ENCODE results near the gene HIPK3.

Gene HIPK3

GRCh38 chr11:33387581-33387980 lies 130.4 kb downstream of the HIPK3 start:
- no peak overlapping the region for H3K4me3 ChIP-seq (ENCODE audit: low read depth in 1 of 5, low read length in 5 of 5)
- H3K36me3 ChIP-seq (ENCODE audit: control insufficient read depth in 5 of 5, insufficient read depth in 5 of 5, low read length in 5 of 5): no peaks in the 10 kb centered on the region
- peaks cover 0 to 5% (median 0%) of the 10 kb centered on the region in 5 donors for H3K9me3 ChIP-seq (ENCODE audit: control insufficient read depth in 5 of 5, low read length in 5 of 5)
- no peaks in the 10 kb centered on the region for H3K4me1 ChIP-seq (ENCODE audit: control insufficient read depth in 5 of 5, insufficient read depth in 5 of 5, low read length in 5 of 5)
- no peak overlapping the region for H3K27ac ChIP-seq (ENCODE audit: low read depth, low read length)
- no peak overlapping the region for H3K9ac ChIP-seq (ENCODE audit: low read length in 5 of 5)
- no peaks in the 10 kb centered on the region for H3K27me3 ChIP-seq (ENCODE audit: control insufficient read depth in 5 of 5, insufficient read depth in 4 of 5, low read length in 5 of 5)

- H3K9me3 ChIP-seq (ENCODE audit: control insufficient read depth in 5 of 5, low read length in 5 of 5): peaks cover 0 to 5% (median 0%) of the 10 kb centered on the region in 5 donors
- H3K27me3 ChIP-seq (ENCODE audit: control insufficient read depth in 5 of 5, insufficient read depth in 4 of 5, low read length in 5 of 5): no peaks in the 10 kb centered on the region
- no peak overlapping the region for H3K9ac ChIP-seq (ENCODE audit: low read length in 5 of 5)
- no peaks in the 10 kb centered on the region for H3K36me3 ChIP-seq (ENCODE audit: control insufficient read depth in 5 of 5, insufficient read depth in 5 of 5, low read length in 5 of 5)
- H3K27ac ChIP-seq (ENCODE audit: low read depth, low read length): no peak overlapping the region
- no peak overlapping the region for H3K4me3 ChIP-seq (ENCODE audit: low read depth in 1 of 5, low read length in 5 of 5)
- no peaks in the 10 kb centered on the region for H3K4me1 ChIP-seq (ENCODE audit: control insufficient read depth in 5 of 5, insufficient read depth in 5 of 5, low read length in 5 of 5)
Observed at GRCh38 chr11:33387996-33388395, 130.8 kb downstream of the HIPK3 start.

GRCh38 chr11:33388793-33389525 lies 131.8 kb downstream of the HIPK3 start:
- Histone ChIP-seq H3K27ac (ENCODE audit: low read depth, low read length) (no peak overlapping the region), H3K4me3 (ENCODE audit: low read depth in 1 of 5, low read length in 5 of 5) (no peak overlapping the region), H3K27me3 (ENCODE audit: control insufficient read depth in 5 of 5, insufficient read depth in 4 of 5, low read length in 5 of 5) (no peaks in the 10 kb centered on the region), H3K4me1 (ENCODE audit: control insufficient read depth in 5 of 5, insufficient read depth in 5 of 5, low read length in 5 of 5) (no peaks in the 10 kb centered on the region), H3K9ac (ENCODE audit: low read length in 5 of 5) (no peak overlapping the region), H3K9me3 (ENCODE audit: control insufficient read depth in 5 of 5, low read length in 5 of 5) (peaks cover 0 to 5% (median 0%) of the 10 kb centered on the region in 5 donors), H3K36me3 (ENCODE audit: control insufficient read depth in 5 of 5, insufficient read depth in 5 of 5, low read length in 5 of 5) (no peaks in the 10 kb centered on the region)

GRCh38 chr11:33389635-33390034 lies 132.5 kb downstream of the HIPK3 start:
- Histone ChIP-seq H3K4me3 (ENCODE audit: low read depth in 1 of 5, low read length in 5 of 5) (no peak overlapping the region), H3K27ac (ENCODE audit: low read depth, low read length) (no peak overlapping the region), H3K9ac (ENCODE audit: low read length in 5 of 5) (no peak overlapping the region)

GRCh38 chr11:33390944-33391892 lies 134.0 kb downstream of the HIPK3 start:
- Histone ChIP-seq H3K36me3 (ENCODE audit: control insufficient read depth in 5 of 5, insufficient read depth in 5 of 5, low read length in 5 of 5) (no peaks in the 10 kb centered on the region), H3K4me3 (ENCODE audit: low read depth in 1 of 5, low read length in 5 of 5) (no peak overlapping the region), H3K27ac (ENCODE audit: low read depth, low read length) (no peak overlapping the region), H3K27me3 (ENCODE audit: control insufficient read depth in 5 of 5, insufficient read depth in 4 of 5, low read length in 5 of 5) (no peaks in the 10 kb centered on the region), H3K4me1 (ENCODE audit: control insufficient read depth in 5 of 5, insufficient read depth in 5 of 5, low read length in 5 of 5) (no peaks in the 10 kb centered on the region), H3K9ac (ENCODE audit: low read length in 5 of 5) (no peak overlapping the region), H3K9me3 (ENCODE audit: control insufficient read depth in 5 of 5, low read length in 5 of 5) (no peaks in the 10 kb centered on the region)

More at GRCh38 chr11:33389635-33390034, 132.5 kb downstream of the HIPK3 start:
- H3K9me3 ChIP-seq (ENCODE audit: control insufficient read depth in 5 of 5, low read length in 5 of 5): peaks cover 0 to 5% (median 0%) of the 10 kb centered on the region in 5 donors
- H3K4me1 ChIP-seq (ENCODE audit: control insufficient read depth in 5 of 5, insufficient read depth in 5 of 5, low read length in 5 of 5): no peaks in the 10 kb centered on the region
- H3K27me3 ChIP-seq (ENCODE audit: control insufficient read depth in 5 of 5, insufficient read depth in 4 of 5, low read length in 5 of 5): no peaks in the 10 kb centered on the region
- no peaks in the 10 kb centered on the region for H3K36me3 ChIP-seq (ENCODE audit: control insufficient read depth in 5 of 5, insufficient read depth in 5 of 5, low read length in 5 of 5)

- H3K9ac ChIP-seq (ENCODE audit: low read length in 5 of 5): no peak overlapping the region
- H3K27ac ChIP-seq (ENCODE audit: low read depth, low read length): no peak overlapping the region
- no peak overlapping the region for H3K4me3 ChIP-seq (ENCODE audit: low read depth in 1 of 5, low read length in 5 of 5)
- H3K27me3 ChIP-seq (ENCODE audit: control insufficient read depth in 5 of 5, insufficient read depth in 4 of 5, low read length in 5 of 5): no peaks in the 10 kb centered on the region
- H3K9me3 ChIP-seq (ENCODE audit: control insufficient read depth in 5 of 5, low read length in 5 of 5): no peaks in the 10 kb centered on the region
- H3K36me3 ChIP-seq (ENCODE audit: control insufficient read depth in 5 of 5, insufficient read depth in 5 of 5, low read length in 5 of 5): no peaks in the 10 kb centered on the region
- H3K4me1 ChIP-seq (ENCODE audit: control insufficient read depth in 5 of 5, insufficient read depth in 5 of 5, low read length in 5 of 5): no peaks in the 10 kb centered on the region
Observed at GRCh38 chr11:33391893-33392251, 134.7 kb downstream of the HIPK3 start.

GRCh38 chr11:33394431-33395109 lies 137.4 kb downstream of the HIPK3 start:
- no peaks in the 10 kb centered on the region for H3K27me3 ChIP-seq (ENCODE audit: control insufficient read depth in 5 of 5, insufficient read depth in 4 of 5, low read length in 5 of 5)
- H3K36me3 ChIP-seq (ENCODE audit: control insufficient read depth in 5 of 5, insufficient read depth in 5 of 5, low read length in 5 of 5): no peaks in the 10 kb centered on the region
- no peak overlapping the region for H3K4me3 ChIP-seq (ENCODE audit: low read depth in 1 of 5, low read length in 5 of 5)
- no peaks in the 10 kb centered on the region for H3K4me1 ChIP-seq (ENCODE audit: control insufficient read depth in 5 of 5, insufficient read depth in 5 of 5, low read length in 5 of 5)
- no peak overlapping the region for H3K9ac ChIP-seq (ENCODE audit: low read length in 5 of 5)
- H3K9me3 ChIP-seq (ENCODE audit: control insufficient read depth in 5 of 5, low read length in 5 of 5): no peaks in the 10 kb centered on the region
- no peak overlapping the region for H3K27ac ChIP-seq (ENCODE audit: low read depth, low read length)

- H3K27ac ChIP-seq (ENCODE audit: low read depth, low read length): no peak overlapping the region
- no peaks in the 10 kb centered on the region for H3K36me3 ChIP-seq (ENCODE audit: control insufficient read depth in 5 of 5, insufficient read depth in 5 of 5, low read length in 5 of 5)
- no peak overlapping the region for H3K9ac ChIP-seq (ENCODE audit: low read length in 5 of 5)
- no peak overlapping the region for H3K4me3 ChIP-seq (ENCODE audit: low read depth in 1 of 5, low read length in 5 of 5)
- no peaks in the 10 kb centered on the region for H3K4me1 ChIP-seq (ENCODE audit: control insufficient read depth in 5 of 5, insufficient read depth in 5 of 5, low read length in 5 of 5)
- no peaks in the 10 kb centered on the region for H3K9me3 ChIP-seq (ENCODE audit: control insufficient read depth in 5 of 5, low read length in 5 of 5)
- H3K27me3 ChIP-seq (ENCODE audit: control insufficient read depth in 5 of 5, insufficient read depth in 4 of 5, low read length in 5 of 5): no peaks in the 10 kb centered on the region
Observed at GRCh38 chr11:33396361-33396760, 139.2 kb downstream of the HIPK3 start.

GRCh38 chr11:33399421-33399820 lies 142.2 kb downstream of the HIPK3 start:
- no peak overlapping the region for H3K27ac ChIP-seq (ENCODE audit: low read depth, low read length)
- H3K4me1 ChIP-seq (ENCODE audit: control insufficient read depth in 5 of 5, insufficient read depth in 5 of 5, low read length in 5 of 5): peaks cover 0 to 11% (median 6%) of the 10 kb centered on the region in 5 donors
- no peaks in the 10 kb centered on the region for H3K9me3 ChIP-seq (ENCODE audit: control insufficient read depth in 5 of 5, low read length in 5 of 5)

GRCh38 chr11:33402066-33402465 lies 144.9 kb downstream of the HIPK3 start:
- Histone ChIP-seq H3K4me3 (ENCODE audit: low read depth in 1 of 5, low read length in 5 of 5) (no peak overlapping the region), H3K9ac (ENCODE audit: low read length in 5 of 5) (no peak overlapping the region), H3K27ac (ENCODE audit: low read depth, low read length) (no peak overlapping the region), H3K9me3 (ENCODE audit: control insufficient read depth in 5 of 5, low read length in 5 of 5) (no peaks in the 10 kb centered on the region), H3K4me1 (ENCODE audit: control insufficient read depth in 5 of 5, insufficient read depth in 5 of 5, low read length in 5 of 5) (peaks cover 0 to 11% (median 6%) of the 10 kb centered on the region in 5 donors), H3K36me3 (ENCODE audit: control insufficient read depth in 5 of 5, insufficient read depth in 5 of 5, low read length in 5 of 5) (no peaks in the 10 kb centered on the region), H3K27me3 (ENCODE audit: control insufficient read depth in 5 of 5, insufficient read depth in 4 of 5, low read length in 5 of 5) (no peaks in the 10 kb centered on the region)

More at GRCh38 chr11:33399421-33399820, 142.2 kb downstream of the HIPK3 start:
- H3K4me3 ChIP-seq (ENCODE audit: low read depth in 1 of 5, low read length in 5 of 5): no peak overlapping the region
- H3K9ac ChIP-seq (ENCODE audit: low read length in 5 of 5): no peak overlapping the region
- H3K27me3 ChIP-seq (ENCODE audit: control insufficient read depth in 5 of 5, insufficient read depth in 4 of 5, low read length in 5 of 5): no peaks in the 10 kb centered on the region
- H3K36me3 ChIP-seq (ENCODE audit: control insufficient read depth in 5 of 5, insufficient read depth in 5 of 5, low read length in 5 of 5): no peaks in the 10 kb centered on the region

All from subcutaneous abdominal adipose tissue (tissue), 5 donors.